BJ (cell line): ENCODE data around the gene SDK1. TPM values are rescaled to one million over a fixed set of nuclear protein-coding genes. Genes with fewer than 3 reads are reported as not detected.

Source experiments
- CTCF ChIA-PET: fragments of 350-600 bp; formaldehyde crosslinking; extraction: SDS; loops from one replicate; lab custom pipeline; 2021; ENCODE audit warnings: antibody characterized with exemption, inconsistent platforms; lab: Yijun Ruan, JAX
- POLR2A ChIA-PET: fragments of 300-600 bp; sonication (Branson Sonifier 250); formaldehyde crosslinking; extraction: SDS; loops from one replicate; lab custom pipeline; 2021; ENCODE audit warnings: antibody characterized with exemption; lab: Charles Lee
- DNase-seq: peaks from one replicate; pipeline ENCODE4 v3.0.0-alpha.2; 2011; ENCODE audit warnings: low read depth
- H3K27me3 ChIP-seq: 2 replicates; pipeline ENCODE4 v1.6.0; 2011; ENCODE audit warnings: low read length; ENCODE audit not compliant: control insufficient read depth, insufficient read depth
- H3K36me3 ChIP-seq: 2 replicates; pipeline ENCODE4 v1.5.1; 2011; ENCODE audit warnings: low read length; ENCODE audit not compliant: control insufficient read depth, insufficient read depth
- H3K4me3 ChIP-seq: 2 replicates; pipeline ENCODE4 v1.5.1; 2011; ENCODE audit warnings: low read depth, mild to moderate bottlenecking, control low read depth, low read length
- CTCF ChIP-seq: IDR thresholded peaks from 2 replicates; pipeline ENCODE4 v1.5.1; 2011; ENCODE audit warnings: low read depth, mild to moderate bottlenecking, control low read depth, inconsistent platforms, low read length, moderate library complexity; ENCODE audit not compliant: insufficient read depth
- polyA plus RNA-seq: library from polyadenylated mRNA; depleted of rRNA; stranded (reverse); fragments of >200 nt; gene quantifications from 2 replicates; pipeline ENCODE4 v1.2.3, GENCODE V29; 2011

Gene SDK1
- polyA plus RNA-seq, 1 experiment = 0.01 TPM

GRCh38 chr7:3426064-3426463, 125.0 kb downstream of the SDK1 start:
- POLR2A ChIA-PET = no interaction called here
- CTCF ChIA-PET = no interaction called here
- Histone ChIP-seq H3K27me3 (no peaks in the 10 kb centered on the region), H3K4me3 (no peak overlapping the region), H3K36me3 (no peaks in the 10 kb centered on the region)
- no peak for TF ChIP-seq CTCF
- no peak for DNase-seq

GRCh38 chr7:3427957-3428356, 126.9 kb downstream of the SDK1 start:
- no peak overlapping the region for H3K4me3 ChIP-seq
- no peak for TF ChIP-seq CTCF
- DNase-seq = no peak
- no peaks in the 10 kb centered on the region for H3K36me3 ChIP-seq
- CTCF ChIA-PET = no interaction called here
- POLR2A ChIA-PET = no interaction called here
- H3K27me3 ChIP-seq = no peaks in the 10 kb centered on the region

GRCh38 chr7:3429981-3430380, 128.9 kb downstream of the SDK1 start:
- H3K4me3 ChIP-seq = no peak overlapping the region
- no peak for TF ChIP-seq CTCF
- H3K27me3 ChIP-seq = no peaks in the 10 kb centered on the region
- no peaks in the 10 kb centered on the region for H3K36me3 ChIP-seq
- ChIA-PET POLR2A (no interaction called here), CTCF (no interaction called here)
- no peak for DNase-seq

GRCh38 chr7:3430588-3430987, 129.5 kb downstream of the SDK1 start:
- CTCF ChIA-PET = no interaction called here
- POLR2A ChIA-PET = no interaction called here

GRCh38 chr7:3431306-3431705, 130.3 kb downstream of the SDK1 start:
- POLR2A ChIA-PET = no interaction called here
- TF ChIP-seq CTCF = no peak
- Histone ChIP-seq H3K27me3 (no peaks in the 10 kb centered on the region), H3K4me3 (no peak overlapping the region), H3K36me3 (no peaks in the 10 kb centered on the region)
- DNase-seq = no peak
- CTCF ChIA-PET = no interaction called here

More at GRCh38 chr7:3430588-3430987, 129.5 kb downstream of the SDK1 start:
- TF ChIP-seq CTCF = no peak
- Histone ChIP-seq H3K27me3 (no peaks in the 10 kb centered on the region), H3K4me3 (no peak overlapping the region), H3K36me3 (no peaks in the 10 kb centered on the region)
- DNase-seq = no peak
